GM18951 (cell line): ENCODE results near the gene RABL3.
"Not testable (repeated sequence)": the region's sequence is repeated elsewhere in the genome, so short reads cannot be mapped to it uniquely, and the experiment has no call there.

Experiments
- POLR2A ChIP-seq: IDR thresholded peaks from 4 replicates; pipeline ENCODE4 v1.6.1; 2011; ENCODE audit warnings: mild to moderate bottlenecking; ENCODE audit not compliant: insufficient read length, insufficient read depth; ENCODE audit errors: extremely low read depth
- in situ Hi-C: fragments of 300-500 bp; cut with MboI; formaldehyde crosslinking; loops from one replicate; pipeline ENCODE4 v1.12.0; 2022; ENCODE audit warnings: low sequenced_read_pairs, mixed read lengths, inconsistent platforms; ENCODE audit not compliant: unreplicated experiment

Gene RABL3

GRCh38 chr3:120730576-120731542 lies 11.5 kb downstream of the RABL3 start:
- in situ Hi-C loops: no loop called here
- TF ChIP-seq POLR2A: no peak

- in situ Hi-C loops: no loop called here
- no peak for TF ChIP-seq POLR2A
These were observed 15.5 kb downstream of the RABL3 start for GRCh38 chr3:120726791-120727190.

GRCh38 chr3:120719167-120719834 lies 23.0 kb downstream of the RABL3 start:
- in situ Hi-C loops: not testable (repeated sequence)

GRCh38 chr3:120713262-120713661 lies 29.1 kb downstream of the RABL3 start:
- in situ Hi-C loops: no loop called here

GRCh38 chr3:120710369-120710768 lies 31.9 kb downstream of the RABL3 start:
- in situ Hi-C loops: no loop called here
- no peak for TF ChIP-seq POLR2A

More at GRCh38 chr3:120713262-120713661, 29.1 kb downstream of the RABL3 start:
- TF ChIP-seq POLR2A: no peak

- TF ChIP-seq POLR2A: no peak
- in situ Hi-C loops: no loop called here
These were observed 33.9 kb downstream of the RABL3 start for GRCh38 chr3:120708408-120708807.

- no peak for TF ChIP-seq POLR2A
- in situ Hi-C loops: no loop called here
These were observed 35.4 kb downstream of the RABL3 start for GRCh38 chr3:120706950-120707349.

GRCh38 chr3:120705884-120706582 lies 36.3 kb downstream of the RABL3 start:
- TF ChIP-seq POLR2A: no peak
- in situ Hi-C loops: no loop called here

- in situ Hi-C loops: no loop called here
These were observed 43.0 kb downstream of the RABL3 start for GRCh38 chr3:120699333-120699732.

GRCh38 chr3:120693439-120694171 lies 48.7 kb downstream of the RABL3 start:
- in situ Hi-C loops: no loop called here
- no peak for TF ChIP-seq POLR2A

More at GRCh38 chr3:120699333-120699732, 43.0 kb downstream of the RABL3 start:
- no peak for TF ChIP-seq POLR2A

- TF ChIP-seq POLR2A: no peak
- in situ Hi-C loops: no loop called here
These were observed 52.9 kb downstream of the RABL3 start for GRCh38 chr3:120689395-120689794.

GRCh38 chr3:120688121-120688520 lies 54.2 kb downstream of the RABL3 start:
- in situ Hi-C loops: no loop called here

GRCh38 chr3:120685411-120685810 lies 56.9 kb downstream of the RABL3 start:
- in situ Hi-C loops: no loop called here
- no peak for TF ChIP-seq POLR2A

More at GRCh38 chr3:120688121-120688520, 54.2 kb downstream of the RABL3 start:
- no peak for TF ChIP-seq POLR2A
